Osteocyte (in vitro differentiated cells): Measurements from ENCODE around the gene TTC7B. TPM values are rescaled to one million over a fixed set of nuclear protein-coding genes. Genes with fewer than 3 reads are reported as not detected.

ENCODE experiments used
- DNase-seq: peaks from one replicate; pipeline ENCODE4 v3.0.0; 2021; ENCODE audit warnings: mixed read lengths; ENCODE audit not compliant: unreplicated experiment; ENCODE audit errors: extremely low spot score
- H3K27ac Mint-ChIP-seq: one replicate; pipeline ENCODE4 v1.8.0; 2021; ENCODE audit warnings: mild to moderate bottlenecking, mixed read lengths; ENCODE audit not compliant: unreplicated experiment
- H3K27me3 Mint-ChIP-seq: one replicate; pipeline ENCODE4 v1.8.0; 2021; ENCODE audit warnings: mixed read lengths; ENCODE audit not compliant: unreplicated experiment
- H3K36me3 Mint-ChIP-seq: one replicate; pipeline ENCODE4 v1.8.0; 2021; ENCODE audit warnings: mixed read lengths; ENCODE audit not compliant: unreplicated experiment
- H3K4me1 Mint-ChIP-seq: one replicate; pipeline ENCODE4 v1.8.0; 2021; ENCODE audit warnings: mixed read lengths; ENCODE audit not compliant: unreplicated experiment
- H3K4me3 Mint-ChIP-seq: one replicate; pipeline ENCODE4 v1.8.0; 2021; ENCODE audit warnings: mild to moderate bottlenecking, moderate library complexity, mixed read lengths; ENCODE audit not compliant: unreplicated experiment
- H3K9me3 Mint-ChIP-seq: one replicate; pipeline ENCODE4 v1.8.0; 2021; ENCODE audit warnings: mixed read lengths; ENCODE audit not compliant: unreplicated experiment
- CTCF ChIP-seq: fragments of 200-600 bp; sonication (generic); IDR thresholded peaks from 2 replicates; pipeline ENCODE4 v1.5.0; 2021; ENCODE audit warnings: antibody characterized with exemption, mild to moderate bottlenecking, moderate library complexity
- total RNA-seq: library from RNA; stranded (reverse); gene quantifications from 2 replicates; pipeline ENCODE4 v1.2.1, GENCODE V29; 2021

TTC7B gene
- total RNA-seq, 1 donor from 2014 or later = 43.2 TPM

GRCh38 chr14:90785471-90785870, 30.8 kb downstream of the TTC7B start:
- Mint-ChIP-seq H3K4me1 (no peaks in the 10 kb centered on the region), H3K27ac (no peak overlapping the region), H3K9me3 (no peaks in the 10 kb centered on the region), H3K36me3 (peaks cover 8% of the 10 kb centered on the region), H3K4me3 (no peak overlapping the region), H3K27me3 (no peaks in the 10 kb centered on the region)
- TF ChIP-seq CTCF = peak; percentile 14
- DNase-seq = no peak

- no peaks in the 10 kb centered on the region for H3K27me3 Mint-ChIP-seq
- no peak overlapping the region for H3K27ac Mint-ChIP-seq
- H3K4me1 Mint-ChIP-seq = no peaks in the 10 kb centered on the region
- H3K36me3 Mint-ChIP-seq = peaks cover 8% of the 10 kb centered on the region
- no peak overlapping the region for H3K4me3 Mint-ChIP-seq
- H3K9me3 Mint-ChIP-seq = no peaks in the 10 kb centered on the region
- TF ChIP-seq CTCF = no peak
- DNase-seq = no peak
These were observed 31.5 kb downstream of the TTC7B start for GRCh38 chr14:90784621-90785270.

- TF ChIP-seq CTCF = no peak
- peaks cover 8% of the 10 kb centered on the region for H3K36me3 Mint-ChIP-seq
- H3K4me1 Mint-ChIP-seq = no peaks in the 10 kb centered on the region
- no peaks in the 10 kb centered on the region for H3K27me3 Mint-ChIP-seq
- no peak overlapping the region for H3K4me3 Mint-ChIP-seq
- no peaks in the 10 kb centered on the region for H3K9me3 Mint-ChIP-seq
- DNase-seq = no peak
- H3K27ac Mint-ChIP-seq = no peak overlapping the region
These were observed 32.9 kb downstream of the TTC7B start for GRCh38 chr14:90783344-90783743.

GRCh38 chr14:90782892-90783291, 33.3 kb downstream of the TTC7B start:
- no peak for TF ChIP-seq CTCF
- DNase-seq = no peak

GRCh38 chr14:90781876-90782275, 34.4 kb downstream of the TTC7B start:
- DNase-seq = no peak
- Mint-ChIP-seq H3K4me1 (no peaks in the 10 kb centered on the region), H3K9me3 (no peaks in the 10 kb centered on the region), H3K4me3 (no peak overlapping the region), H3K27ac (no peak overlapping the region), H3K36me3 (peaks cover 11% of the 10 kb centered on the region), H3K27me3 (no peaks in the 10 kb centered on the region)
- TF ChIP-seq CTCF = no peak

More at GRCh38 chr14:90782892-90783291, 33.3 kb downstream of the TTC7B start:
- Mint-ChIP-seq H3K9me3 (no peaks in the 10 kb centered on the region), H3K36me3 (peaks cover 11% of the 10 kb centered on the region), H3K27ac (no peak overlapping the region), H3K4me1 (no peaks in the 10 kb centered on the region), H3K27me3 (no peaks in the 10 kb centered on the region), H3K4me3 (no peak overlapping the region)
